GM12878 (cell line): ENCODE data around the gene SPESP1. TPM values are rescaled to one million over a fixed set of nuclear protein-coding genes. Genes with fewer than 3 reads are reported as not detected.

Experiments
- ATAC-seq: fragments of 200-7000 bp; cut with Tn5 transposase; 3 replicates; pipeline ENCODE4 v1.9.1; 2020; ENCODE audit warnings: mild to moderate bottlenecking, moderate library complexity
- BruUV-seq: library from RNA; stranded (reverse); fragments of 400-500 nt; replicated peaks from 2 replicates; lab custom pipeline; 2021; lab: Mats Ljungman, UMichigan
- CTCF ChIA-PET: fragments of 300-600 bp; sonication (Branson Sonifier 250); formaldehyde crosslinking; extraction: SDS; loops from one replicate; lab custom pipeline; 2021; ENCODE audit warnings: inconsistent platforms; lab: Yijun Ruan, JAX
- POLR2A ChIA-PET: fragments of 350-600 bp; formaldehyde crosslinking; extraction: SDS; loops from one replicate; lab custom pipeline; 2021; ENCODE audit warnings: inconsistent platforms; lab: Charles Lee
- RAD21 ChIA-PET: fragments of 300-600 bp; sonication (Branson Sonifier 250); formaldehyde crosslinking; loops from one replicate; lab custom pipeline; 2023; ENCODE audit warnings: antibody characterized with exemption; ENCODE audit not compliant: unreplicated experiment; lab: Charles Lee
- SMC1A ChIA-PET: fragments of 300-600 bp; sonication (Branson Sonifier 250); formaldehyde crosslinking; loops from one replicate; lab custom pipeline; 2023; ENCODE audit not compliant: unreplicated experiment, uncharacterized antibody; lab: Charles Lee
- DNase-seq: peaks from one replicate; pipeline ENCODE4 v3.0.0-alpha.2; 2011; ENCODE audit warnings: low read depth, low spot score
- FAIRE-seq: peaks from 3 replicates; lab custom pipeline; 2011; peaks lifted over from hg19 to GRCh38; lab: Jason Lieb, UNC
- H2AFZ ChIP-seq: 2 replicates; pipeline ENCODE4 v1.6.0; 2011; ENCODE audit warnings: low read depth, low read length, control low read depth; ENCODE audit not compliant: control insufficient read depth
- H3K27ac ChIP-seq: 2 replicates; pipeline ENCODE4 v1.5.1; 2011; ENCODE audit warnings: control low read depth; ENCODE audit not compliant: control insufficient read depth, insufficient read depth
- H3K27me3 ChIP-seq, 2 experiments: replicated peaks in 1 of 2; 2 replicates each; pipeline versions ENCODE4 v1.6.0 to v1.6.1; 2011; ENCODE audit warnings: low read length in 1 of 2; ENCODE audit not compliant: control insufficient read depth in 2 of 2, insufficient read depth in 2 of 2
- H3K36me3 ChIP-seq, 2 experiments: 2 replicates each; pipeline ENCODE4 v1.5.1; 2011; ENCODE audit warnings: low read length in 1 of 2; ENCODE audit not compliant: control insufficient read depth in 2 of 2, insufficient read depth in 2 of 2
- H3K4me1 ChIP-seq: 2 replicates; pipeline ENCODE4 v1.6.1; 2011; ENCODE audit warnings: mild to moderate bottlenecking, low read length, moderate library complexity, mixed read lengths; ENCODE audit not compliant: control insufficient read depth, insufficient read depth
- H3K4me2 ChIP-seq: 2 replicates; pipeline ENCODE4 v1.6.0; 2011; ENCODE audit warnings: control low read depth; ENCODE audit not compliant: control insufficient read depth, insufficient read depth
- H3K4me3 ChIP-seq: fragments of 200-600 bp; sonication (generic); 2 replicates; pipeline ENCODE4 v1.5.1; 2016
- H3K79me2 ChIP-seq: 2 replicates; pipeline ENCODE4 v1.6.0; 2011; ENCODE audit warnings: low read length; ENCODE audit not compliant: control insufficient read depth, insufficient read depth
- H3K9ac ChIP-seq: 2 replicates; pipeline ENCODE4 v1.8.0; 2011; ENCODE audit warnings: low read length, control low read depth, mixed read lengths; ENCODE audit not compliant: control insufficient read depth, insufficient read depth
- H3K9me3 ChIP-seq: replicated peaks from 3 replicates; pipeline ENCODE4 v1.5.1; 2011; ENCODE audit warnings: mild to moderate bottlenecking, low read length; ENCODE audit not compliant: control insufficient read depth, insufficient read depth
- H4K20me1 ChIP-seq: 2 replicates; pipeline ENCODE4 v1.6.0; 2011; ENCODE audit not compliant: control insufficient read depth, insufficient read depth
- ASH2L ChIP-seq: fragments of 300-600, 200-600 bp; sonication (generic); IDR thresholded peaks from 2 replicates; pipeline ENCODE4 v1.6.1; 2017; ENCODE audit warnings: low read depth, mild to moderate bottlenecking, borderline replicate concordance
- BHLHE40 ChIP-seq, 2 experiments: fragments of 450-650 bp in 1 of 2; IDR thresholded peaks; 2 replicates each; pipeline ENCODE4 v1.6.1; 2011 to 2017; ENCODE audit warnings: low read depth in 2 of 2, borderline replicate concordance in 1 of 2, improper control_type of control experiment in 1 of 2, low read length in 1 of 2, mild to moderate bottlenecking in 1 of 2
- CHD4 ChIP-seq: fragments of 200-600 bp; sonication (generic); IDR thresholded peaks from 2 replicates; pipeline ENCODE4 v1.6.1; 2016; ENCODE audit warnings: mild to moderate bottlenecking
- ETV6 ChIP-seq, 2 experiments: fragments of 450-650 bp in 1 of 2; IDR thresholded peaks in 1 of 2; conservative IDR thresholded peaks in 1 of 2; 2 replicates each; pipeline ENCODE4 v1.6.1; 2014; ENCODE audit warnings: antibody characterized with exemption in 1 of 2, borderline replicate concordance in 1 of 2, low read depth in 1 of 2, mild to moderate bottlenecking in 1 of 2, moderate library complexity in 1 of 2
- IKZF2 ChIP-seq, 2 experiments: fragments of 450-650 bp; IDR thresholded peaks; 2 replicates each; pipeline ENCODE4 v1.6.1; 2017; ENCODE audit warnings: mild to moderate bottlenecking in 2 of 2, moderate library complexity in 2 of 2
- IRF4 ChIP-seq: IDR thresholded peaks from 2 replicates; pipeline ENCODE4 v1.6.1; 2011; ENCODE audit warnings: low read depth, low read length
- MTA3 ChIP-seq: IDR thresholded peaks from 2 replicates; pipeline ENCODE4 v1.6.1; 2012; ENCODE audit warnings: low read length, inconsistent platforms, borderline replicate concordance
- MXI1 ChIP-seq: fragments of 150-350 bp; IDR thresholded peaks from 2 replicates; pipeline ENCODE4 v1.6.1; 2011; ENCODE audit warnings: low read depth, mild to moderate bottlenecking, inconsistent platforms, low read length, improper control_type of control experiment
- MYB ChIP-seq: fragments of 150-350 bp; IDR thresholded peaks from 2 replicates; pipeline ENCODE4 v1.6.1; 2014; ENCODE audit warnings: mild to moderate bottlenecking, low read depth, low read length, borderline replicate concordance
- NR2C2 ChIP-seq: IDR thresholded peaks from 2 replicates; pipeline ENCODE4 v1.6.1; 2011; ENCODE audit warnings: borderline replicate concordance, low read depth; ENCODE audit not compliant: control insufficient read depth, insufficient read length
- SREBF2 ChIP-seq: IDR thresholded peaks from 2 replicates; pipeline ENCODE4 v1.6.1; 2012; ENCODE audit warnings: mild to moderate bottlenecking, low read length
- STAT1 ChIP-seq: fragments of 450-650 bp; conservative IDR thresholded peaks from 2 replicates; pipeline ENCODE4 v1.6.1; 2014; ENCODE audit warnings: antibody characterized with exemption, mild to moderate bottlenecking
- TAF1 ChIP-seq: IDR thresholded peaks from 2 replicates; pipeline ENCODE4 v1.6.1; 2011; ENCODE audit warnings: mild to moderate bottlenecking, low read depth, low read length, borderline replicate concordance
- TBL1XR1 ChIP-seq: IDR thresholded peaks from 2 replicates; pipeline ENCODE4 v1.6.1; 2012; ENCODE audit warnings: low read depth, low read length, improper control_type of control experiment
- ZBED1 ChIP-seq: IDR thresholded peaks from 2 replicates; pipeline ENCODE4 v1.6.1; 2016; ENCODE audit warnings: borderline replicate concordance
- ZBTB33 ChIP-seq: fragments of 450-650 bp; IDR thresholded peaks from 2 replicates; pipeline ENCODE4 v1.6.1; 2017; ENCODE audit warnings: mild to moderate bottlenecking
- ZNF384 ChIP-seq: IDR thresholded peaks from 2 replicates; pipeline ENCODE4 v1.6.1; 2012; ENCODE audit warnings: low read depth, mild to moderate bottlenecking, low read length, improper control_type of control experiment, borderline replicate concordance
- ZZZ3 ChIP-seq: IDR thresholded peaks from 2 replicates; pipeline ENCODE4 v1.6.1; 2011; ENCODE audit warnings: low read depth; ENCODE audit not compliant: control insufficient read depth, insufficient read length
- WGBS: methylation state at CpG from one replicate; pipeline ENCODE4 v1.1.6; 2016; ENCODE audit warnings: low lambda C conversion rate; ENCODE audit not compliant: insufficient replicate concordance, insufficient coverage; ENCODE audit errors: missing lambda C conversion rate; 5-methylcytosine and 5-hydroxymethylcytosine counted together
- in situ Hi-C: fragments of 300-500 bp; cut with MboI; formaldehyde crosslinking; loops from 9 replicates; pipeline ENCODE4 v1.14.3; 2018; ENCODE audit warnings: mixed read lengths
- intact Hi-C: fragments of 100-400 bp; cut with micrococcal nuclease; formaldehyde crosslinking; loops from one replicate; pipeline ENCODE4 v1.14.2; 2022; ENCODE audit not compliant: unreplicated experiment
- polyA plus RNA-seq, 11 experiments: library from polyadenylated mRNA; depleted of rRNA in 4 of 11; unstranded in 6 of 11; stranded (reverse) in 5 of 11; fragments of >200 nt; fragmentation: Nextera tagmentation in 4 of 11; fragmentation: Illumina TruSeq in 1 of 11; extraction: Ambion mirVana in 4 of 11; extraction: Trizol in 1 of 11; gene quantifications; 1 replicate in 1 of 11; 2 replicates in 10 of 11; pipeline versions ENCODE4 v1.2.1 to v1.2.3, GENCODE V29; 2011 to 2016; ENCODE audit warnings: inconsistent platforms in 2 of 11, missing spikeins in 2 of 11, low read depth in 1 of 11
- total RNA-seq, 4 experiments: library from RNA; depleted of rRNA in 3 of 4; stranded (reverse); fragments of >200 nt in 3 of 4; fragmentation: Illumina TruSeq in 1 of 4; extraction: Trizol in 1 of 4; gene quantifications; 2 replicates each; pipeline versions ENCODE4 v1.2.1 to v1.2.3, GENCODE V29; 2013 to 2021
- TF ChIP-seq, protein P1 (sequence below): fragments of 450-650 bp; IDR thresholded peaks from 2 replicates; pipeline ENCODE4 v1.6.1; 2017; ENCODE audit warnings: mild to moderate bottlenecking, low read depth, inconsistent platforms; ENCODE audit not compliant: poor library complexity, severe bottlenecking

Gene SPESP1
- total and polyA plus RNA-seq, 10 of the 15 experiments (the other 5 are each of a cell fraction or from before 2014, with no cell fraction given) = not detected

DNA sequence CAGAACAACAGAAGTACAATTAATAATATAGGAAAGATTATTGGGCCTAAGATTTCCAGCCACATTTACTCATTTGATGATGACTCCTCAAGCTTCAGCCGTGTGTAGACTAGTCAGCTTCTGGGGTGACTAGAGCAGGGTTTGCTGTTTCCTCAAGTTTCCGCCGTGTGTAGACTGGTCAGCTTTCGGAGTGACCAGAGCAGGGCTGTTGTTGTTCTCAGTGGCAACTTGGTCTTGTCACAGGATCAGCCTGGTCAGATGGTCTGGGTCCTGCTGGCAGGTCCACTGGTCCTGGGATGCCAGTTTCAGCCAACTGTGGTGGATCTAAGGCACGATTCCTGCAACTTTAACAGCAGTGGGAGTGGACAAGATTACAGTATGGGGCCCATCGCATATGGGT, 62.4 kb downstream of the SPESP1 start (continued):
- TF ChIP-seq TAF1 (no peak), ZZZ3 (no peak)

GRCh38 chr15:68993276-68993675, 63.0 kb downstream of the SPESP1 start:
- FAIRE-seq (no peak), ATAC-seq (no peak), DNase-seq (no peak)
- no peaks in the 10 kb centered on the region for H3K4me1 ChIP-seq
- no TSS peak for BruUV-seq
- no peaks in the 10 kb centered on the region for H3K36me3 ChIP-seq
- no peak overlapping the region for H2AFZ ChIP-seq
- ChIA-PET POLR2A (no interaction called here), SMC1A (no interaction called here)
- no peak overlapping the region for H3K9ac ChIP-seq
- in situ Hi-C loops = no loop called here
- no peak overlapping the region for H3K27ac ChIP-seq
- H3K79me2 ChIP-seq = no peaks in the 10 kb centered on the region
- no peak overlapping the region for H3K4me3 ChIP-seq
- H3K4me2 ChIP-seq = no peak overlapping the region
- TF ChIP-seq IKZF2 (IDR thresholded peaks at IDR 0.05) (no peak), MYB (no peak), ASH2L (no peak), ETV6 (conservative IDR thresholded peaks at IDR 0.05 in 1 of 2, IDR thresholded peaks at IDR 0.05 in 1 of 2; ENCODE audit: borderline replicate concordance in 1 of 2, low read depth in 1 of 2) (no peak), MTA3 (no peak), ZNF384 (no peak), ZBTB33 (no peak), TBL1XR1 (no peak), MXI1 (no peak), CHD4 (no peak), BHLHE40 (IDR thresholded peaks at IDR 0.05; ENCODE audit: borderline replicate concordance in 1 of 2, low read depth in 2 of 2, low read length in 1 of 2) (no peak), SREBF2 (no peak), NR2C2 (no peak), STAT1 (no peak), ZBED1 (no peak), IRF4 (no peak)
- TF ChIP-seq, protein P1, sequence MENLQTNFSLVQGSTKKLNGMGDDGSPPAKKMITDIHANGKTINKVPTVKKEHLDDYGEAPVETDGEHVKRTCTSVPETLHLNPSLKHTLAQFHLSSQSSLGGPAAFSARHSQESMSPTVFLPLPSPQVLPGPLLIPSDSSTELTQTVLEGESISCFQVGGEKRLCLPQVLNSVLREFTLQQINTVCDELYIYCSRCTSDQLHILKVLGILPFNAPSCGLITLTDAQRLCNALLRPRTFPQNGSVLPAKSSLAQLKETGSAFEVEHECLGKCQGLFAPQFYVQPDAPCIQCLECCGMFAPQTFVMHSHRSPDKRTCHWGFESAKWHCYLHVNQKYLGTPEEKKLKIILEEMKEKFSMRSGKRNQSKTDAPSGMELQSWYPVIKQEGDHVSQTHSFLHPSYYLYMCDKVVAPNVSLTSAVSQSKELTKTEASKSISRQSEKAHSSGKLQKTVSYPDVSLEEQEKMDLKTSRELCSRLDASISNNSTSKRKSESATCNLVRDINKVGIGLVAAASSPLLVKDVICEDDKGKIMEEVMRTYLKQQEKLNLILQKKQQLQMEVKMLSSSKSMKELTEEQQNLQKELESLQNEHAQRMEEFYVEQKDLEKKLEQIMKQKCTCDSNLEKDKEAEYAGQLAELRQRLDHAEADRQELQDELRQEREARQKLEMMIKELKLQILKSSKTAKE = no peak
- TF ChIP-seq, all 136 proteins: peak for 0
- Histone ChIP-seq H3K9me3 (no peaks in the 10 kb centered on the region), H3K27me3 (no peaks in the 10 kb centered on the region; a peak in 2 of 4 replicates), H4K20me1 (no peaks in the 10 kb centered on the region)
- ChIA-PET CTCF (no interaction called here), RAD21 (no interaction called here)
- 58% methylated on average over 6 of the region's 6 CpGs for WGBS
- intact Hi-C loops = no loop called here
